ENCODE measurements around the gene PHYHIPL. TPM values are rescaled to one million over a fixed set of nuclear protein-coding genes. Genes with fewer than 3 reads are reported as not detected.
"Not testable (repeated sequence)": the region's sequence is repeated elsewhere in the genome, so short reads cannot be mapped to it uniquely, and the experiment has no call there.

The PHYHIPL gene
- polyA plus RNA-seq, 4 donors = 3.0 to 19.6 (median 16.5) TPM

GRCh38 chr10:59181668-59182067, 5.2 kb downstream of the PHYHIPL start:
- no peak for DNase-seq (ENCODE audit: low read depth in 4 of 4, low spot score in 3 of 4)

DNA sequence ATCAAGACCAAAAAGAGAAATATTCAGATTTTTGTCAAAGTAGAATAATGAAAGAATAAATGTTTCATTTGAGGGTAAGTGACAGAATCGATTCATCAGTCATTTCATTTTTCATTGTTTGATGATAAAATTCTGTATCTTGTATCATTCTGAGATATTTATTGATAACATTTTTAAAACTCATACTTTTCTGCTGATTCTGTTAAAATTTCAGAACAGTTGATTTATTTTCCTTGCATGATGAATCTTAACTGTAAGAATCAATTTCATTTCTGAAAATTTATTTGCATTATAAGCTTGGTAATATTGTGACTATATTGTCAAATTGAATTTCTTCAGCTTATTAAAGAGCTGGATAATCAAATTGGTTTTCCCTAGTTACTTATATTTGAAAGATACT, 13.9 kb downstream of the PHYHIPL start:
- DNase-seq (ENCODE audit: low read depth in 4 of 4, low spot score in 3 of 4) = no peak

GRCh38 chr10:59206204-59206720, 29.8 kb downstream of the PHYHIPL start:
- DNase-seq (ENCODE audit: low read depth in 4 of 4, low spot score in 3 of 4) = no peak

GRCh38 chr10:59212301-59212798, 35.9 kb downstream of the PHYHIPL start:
- DNase-seq (ENCODE audit: low read depth in 4 of 4, low spot score in 3 of 4) = no peak

- no peak for DNase-seq (ENCODE audit: low read depth in 4 of 4, low spot score in 3 of 4)
These were observed 37.7 kb downstream of the PHYHIPL start for GRCh38 chr10:59214160-59214559.

DNA sequence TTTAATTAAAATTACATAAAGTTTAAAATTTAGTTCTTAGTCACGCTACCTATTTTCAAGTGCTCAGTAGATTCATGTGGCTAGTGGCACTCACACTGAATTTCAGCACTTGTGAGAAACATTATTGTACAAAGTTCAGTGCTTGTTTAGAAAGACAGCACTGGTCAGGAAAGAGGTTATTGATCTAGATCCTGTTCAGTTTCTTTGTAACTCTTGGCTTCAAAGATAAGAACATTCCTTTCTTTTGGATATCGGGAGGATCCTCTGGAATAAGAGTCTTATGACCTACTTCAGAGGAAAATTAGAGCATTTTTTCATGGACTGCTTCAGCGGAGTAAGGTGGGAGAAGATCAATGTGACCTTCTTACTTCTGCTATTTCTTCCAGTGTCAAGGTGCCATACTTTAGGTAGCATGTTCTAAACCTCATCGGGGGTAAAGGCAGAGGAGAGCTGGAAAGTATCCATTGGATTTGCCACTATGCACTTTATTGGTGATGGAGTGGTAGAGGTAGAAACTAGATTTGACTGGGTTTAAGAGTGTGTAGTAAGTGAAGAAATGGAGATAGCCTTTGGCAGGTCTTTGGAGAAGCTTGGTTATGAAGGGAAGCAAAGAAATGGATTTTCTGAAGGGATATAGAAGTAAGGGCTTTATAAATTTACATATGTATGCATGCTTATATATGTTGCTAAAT, 39.9 kb downstream of the PHYHIPL start:
- DNase-seq (ENCODE audit: low read depth in 4 of 4, low spot score in 3 of 4) = no peak

- no peak for DNase-seq (ENCODE audit: low read depth in 4 of 4, low spot score in 3 of 4)
These were observed 46.3 kb downstream of the PHYHIPL start for GRCh38 chr10:59222788-59223187.

DNA sequence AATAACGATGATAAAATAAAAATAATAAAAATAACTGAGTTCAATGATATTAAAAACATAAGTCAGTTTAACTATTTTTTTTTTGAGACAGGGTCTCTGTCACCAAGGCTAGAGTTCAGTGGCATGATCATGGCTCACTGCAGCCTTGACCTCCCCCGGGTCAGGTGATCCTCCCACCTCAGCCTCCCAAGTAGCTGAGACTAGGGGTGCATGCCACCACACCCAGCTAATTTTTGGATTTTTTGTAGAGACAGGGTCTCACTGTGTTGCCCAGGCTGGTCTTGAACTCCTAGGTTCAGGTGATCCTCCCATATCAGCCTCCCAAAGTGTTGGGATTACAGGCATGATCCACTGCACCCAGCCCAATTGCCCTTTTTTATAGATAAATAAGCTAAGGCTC, 47.2 kb downstream of the PHYHIPL start:
- DNase-seq (ENCODE audit: low read depth in 4 of 4, low spot score in 3 of 4) = not testable (repeated sequence)

- DNase-seq (ENCODE audit: low read depth in 4 of 4, low spot score in 3 of 4) = no peak
These were observed 48.8 kb downstream of the PHYHIPL start for GRCh38 chr10:59225211-59225610.

DNA sequence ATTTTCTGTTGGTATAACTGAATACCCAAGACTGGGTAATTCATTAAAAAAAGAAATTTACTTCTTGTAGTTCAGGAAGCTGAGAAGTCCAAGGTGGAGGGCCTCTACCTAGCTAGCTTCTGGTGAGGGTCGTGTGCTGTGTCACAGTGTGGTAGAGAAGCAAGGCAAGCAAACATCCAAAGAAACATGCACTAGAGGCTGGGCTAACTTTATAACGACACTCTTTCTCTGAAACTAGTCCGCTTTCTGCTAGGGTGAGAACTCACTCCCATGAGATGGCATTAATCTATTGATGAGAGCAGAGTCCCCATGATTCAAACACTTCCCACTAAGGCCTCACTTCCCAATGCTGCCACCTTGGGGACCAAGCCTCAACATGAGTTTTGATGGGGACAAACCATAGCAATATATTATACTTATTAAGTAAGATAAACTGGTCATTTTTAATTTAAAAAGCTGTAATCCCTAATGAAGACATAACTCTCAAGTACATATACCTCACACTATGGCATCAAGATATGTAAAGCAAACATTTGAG, 50.8 kb downstream of the PHYHIPL start:
- DNase-seq (ENCODE audit: low read depth in 4 of 4, low spot score in 3 of 4) = no peak

- no peak for DNase-seq (ENCODE audit: low read depth in 4 of 4, low spot score in 3 of 4)
These were observed 53.0 kb downstream of the PHYHIPL start for GRCh38 chr10:59229441-59229840.

GRCh38 chr10:59234194-59234593, 57.8 kb downstream of the PHYHIPL start:
- no peak for DNase-seq (ENCODE audit: low read depth in 4 of 4, low spot score in 3 of 4)

GRCh38 chr10:59234816-59235429, 58.5 kb downstream of the PHYHIPL start:
- peak in 2 of 4 donors; percentile 10 to 12 for DNase-seq (ENCODE audit: low read depth in 4 of 4, low spot score in 3 of 4)

DNA sequence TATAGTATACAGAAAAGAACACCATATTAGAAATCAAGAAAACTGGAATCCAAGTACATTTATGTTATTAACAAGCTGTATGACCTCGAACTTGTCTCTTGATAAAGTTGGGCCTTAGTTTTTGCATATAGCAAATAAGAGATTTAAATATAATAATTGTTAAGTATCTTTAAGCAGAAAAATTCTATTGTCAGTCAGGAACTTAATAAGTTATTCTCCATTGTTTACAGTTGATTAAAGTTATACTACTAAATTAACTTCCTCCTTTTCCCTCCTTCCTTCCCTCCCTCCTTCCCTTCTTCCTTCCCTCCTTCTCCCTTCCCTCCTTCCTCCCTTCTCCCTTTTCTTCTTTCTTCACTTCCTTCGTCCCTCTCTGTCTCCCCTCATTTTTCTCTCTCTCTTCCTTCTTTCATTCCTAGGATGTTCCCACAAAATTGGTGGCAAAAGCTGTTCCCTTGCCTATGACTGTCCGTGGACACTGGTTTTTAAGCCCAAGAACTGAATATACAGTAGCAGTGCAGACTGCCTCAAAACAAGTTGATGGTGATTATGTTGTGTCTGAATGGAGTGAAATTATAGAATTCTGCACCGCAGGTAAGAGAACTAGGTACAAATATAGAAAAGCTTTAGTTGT, 59.7 kb downstream of the PHYHIPL start:
- no peak for DNase-seq (ENCODE audit: low read depth in 4 of 4, low spot score in 3 of 4)

DNA sequence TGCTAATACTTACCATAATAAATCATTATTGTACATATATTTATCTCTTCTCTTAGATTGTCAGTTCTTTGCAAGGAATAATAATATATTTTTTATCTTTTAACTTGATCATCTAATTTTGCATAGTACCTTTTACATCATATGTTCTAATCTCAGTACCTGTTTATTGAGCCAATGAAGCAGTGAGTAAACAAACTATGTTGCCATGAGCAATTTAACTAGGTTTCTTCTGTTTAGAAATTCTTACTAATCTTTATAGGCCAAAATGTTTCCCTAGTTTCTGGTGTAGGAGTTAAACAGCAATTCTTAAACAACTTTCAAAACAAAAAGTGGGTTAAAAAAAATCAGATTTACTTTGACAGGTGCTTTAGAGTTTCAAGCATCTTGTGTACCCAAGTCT, 61.3 kb downstream of the PHYHIPL start:
- no peak for DNase-seq (ENCODE audit: low read depth in 4 of 4, low spot score in 3 of 4)

- DNase-seq (ENCODE audit: low read depth in 4 of 4, low spot score in 3 of 4) = not testable (repeated sequence)
These were observed 62.7 kb downstream of the PHYHIPL start for GRCh38 chr10:59239108-59239507.

DNA sequence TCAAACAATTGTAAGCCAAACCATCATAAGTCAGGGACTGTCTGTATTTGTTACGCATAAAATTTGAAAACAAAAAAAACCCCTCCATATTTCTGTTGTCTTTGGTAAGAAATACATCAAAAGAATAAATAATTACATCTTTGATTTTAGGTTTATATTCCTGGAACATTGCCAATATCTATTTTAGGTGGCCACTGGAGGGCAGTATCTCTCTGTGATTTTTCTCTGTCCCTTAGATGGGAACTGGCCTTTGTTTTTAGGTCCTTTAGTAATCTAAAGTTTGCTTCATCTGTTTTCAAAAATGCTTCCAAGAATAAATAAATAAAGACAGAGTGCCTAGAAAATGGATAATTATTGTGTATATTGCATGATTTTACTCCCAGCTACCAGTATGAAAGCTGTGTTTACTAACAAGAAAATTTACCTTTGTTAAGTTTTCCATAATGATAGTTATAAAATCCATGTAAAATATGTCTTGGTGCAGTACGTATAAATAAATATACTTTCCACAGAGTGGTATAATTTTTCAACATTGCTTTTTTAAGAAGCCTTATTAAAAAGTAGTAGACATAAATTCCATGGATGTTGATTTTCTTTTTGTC, 64.2 kb downstream of the PHYHIPL start:
- DNase-seq (ENCODE audit: low read depth in 4 of 4, low spot score in 3 of 4) = peak in 2 of 4 donors; percentile 27 to 39

DNA sequence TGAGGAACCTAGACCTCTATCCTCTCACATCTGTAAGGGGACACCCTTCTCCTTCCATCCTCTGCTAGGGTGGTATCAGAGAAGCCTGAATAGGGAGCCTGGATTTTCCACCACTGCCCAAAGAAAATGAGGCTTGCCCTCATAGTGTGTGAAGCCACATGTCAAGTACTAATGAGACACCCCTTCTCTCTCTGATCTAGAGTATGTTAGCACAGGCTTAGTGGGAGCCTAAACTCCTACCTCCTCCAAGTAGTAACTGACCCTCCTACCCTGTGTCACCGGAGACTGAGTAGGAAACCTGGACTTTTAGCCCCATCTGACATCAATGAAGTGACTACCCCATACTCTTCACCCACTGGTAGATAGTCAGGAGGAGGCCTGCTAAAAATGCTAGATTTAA, 65.6 kb downstream of the PHYHIPL start:
- no peak for DNase-seq (ENCODE audit: low read depth in 4 of 4, low spot score in 3 of 4)

- DNase-seq (ENCODE audit: low read depth in 4 of 4, low spot score in 3 of 4) = no peak
These were observed 66.5 kb downstream of the PHYHIPL start for GRCh38 chr10:59242991-59243390.

- DNase-seq (ENCODE audit: low read depth in 4 of 4, low spot score in 3 of 4) = no peak
These were observed 67.3 kb downstream of the PHYHIPL start for GRCh38 chr10:59243611-59244195.

DNA sequence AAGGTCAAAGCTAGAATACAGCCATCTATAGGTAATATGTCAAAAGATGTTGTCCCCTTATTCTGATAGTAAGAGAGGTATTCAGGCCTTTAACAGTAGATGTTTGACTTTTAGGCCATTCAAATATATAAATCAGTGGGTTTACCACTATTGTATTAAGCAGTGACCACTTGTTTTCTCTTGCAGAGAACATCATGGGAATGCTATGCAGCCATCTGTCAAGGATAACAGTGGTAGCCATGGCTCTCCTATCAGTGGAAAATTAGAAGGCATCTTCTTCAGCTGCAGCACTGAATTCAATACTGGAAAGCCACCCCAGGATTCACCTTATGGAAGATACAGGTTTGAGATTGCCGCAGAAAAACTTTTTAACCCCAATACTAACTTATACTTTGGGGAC, 68.4 kb downstream of the PHYHIPL start:
- DNase-seq (ENCODE audit: low read depth in 4 of 4, low spot score in 3 of 4) = no peak
